Stimulated activated naive CD8-positive, alpha-beta T cell treated with anti-CD3 and anti-CD28 coated beads, Interleukin-15, Interleukin-2, amounts not matched to agents 100 U/mL and 50 U/mL, for 24 hours (primary cell): Measurements from ENCODE around the gene SUCLG1.
"Not testable (repeated sequence)": the region's sequence is repeated elsewhere in the genome, so short reads cannot be mapped to it uniquely, and the experiment has no call there.

ENCODE experiments used
- ATAC-seq: fragments of 150-1000 bp; cut with Tn5 transposase; one replicate; pipeline ENCODE4 v1.10.0; 2021
- DNase-seq: peaks from one replicate; pipeline ENCODE4 v3.0.0; 2021

The SUCLG1 gene

GRCh38 chr2:84421197-84421596, 37.9 kb downstream of the SUCLG1 start:
- no peak for ATAC-seq
- no peak for DNase-seq

- DNase-seq (no peak), ATAC-seq (peak; percentile 36)
Measured at GRCh38 chr2:84417453-84418145, 41.5 kb downstream of the SUCLG1 start.

- DNase-seq (no peak), ATAC-seq (no peak)
Measured at GRCh38 chr2:84409531-84409930, 49.5 kb downstream of the SUCLG1 start.

GRCh38 chr2:84402111-84402510, 57.0 kb downstream of the SUCLG1 start:
- not testable (repeated sequence) for ATAC-seq, DNase-seq

GRCh38 chr2:84399839-84400238, 59.2 kb downstream of the SUCLG1 start:
- ATAC-seq, DNase-seq: not testable (repeated sequence)

GRCh38 chr2:84395820-84396219, 63.3 kb downstream of the SUCLG1 start:
- ATAC-seq = no peak
- DNase-seq = no peak

GRCh38 chr2:84394628-84395027, 64.5 kb downstream of the SUCLG1 start:
- DNase-seq (no peak), ATAC-seq (no peak)

- DNase-seq = no peak
- ATAC-seq = no peak
Measured at GRCh38 chr2:84393829-84394228, 65.3 kb downstream of the SUCLG1 start.

GRCh38 chr2:84389794-84390193, 69.3 kb downstream of the SUCLG1 start:
- no peak for ATAC-seq

GRCh38 chr2:84388921-84389490, 70.1 kb downstream of the SUCLG1 start:
- DNase-seq = no peak
- no peak for ATAC-seq

More at GRCh38 chr2:84389794-84390193, 69.3 kb downstream of the SUCLG1 start:
- DNase-seq = no peak

GRCh38 chr2:84388133-84388532, 70.9 kb downstream of the SUCLG1 start:
- DNase-seq = no peak
- no peak for ATAC-seq

GRCh38 chr2:84386336-84387040, 72.6 kb downstream of the SUCLG1 start:
- ATAC-seq (no peak), DNase-seq (no peak)

GRCh38 chr2:84383271-84383670, 75.8 kb downstream of the SUCLG1 start:
- ATAC-seq (no peak), DNase-seq (no peak)

GRCh38 chr2:84380875-84381274, 78.2 kb downstream of the SUCLG1 start:
- DNase-seq = no peak
- ATAC-seq = no peak

GRCh38 chr2:84378960-84379359, 80.1 kb downstream of the SUCLG1 start:
- no peak for ATAC-seq
- DNase-seq = no peak

GRCh38 chr2:84375020-84375419, 84.1 kb downstream of the SUCLG1 start:
- DNase-seq (no peak), ATAC-seq (no peak)

- DNase-seq = no peak
Measured at GRCh38 chr2:84373866-84374265, 85.2 kb downstream of the SUCLG1 start.

More at GRCh38 chr2:84373866-84374265, 85.2 kb downstream of the SUCLG1 start:
- no peak for ATAC-seq
